ENCODE measurements around the gene JPT1.
A peak's percentile ranks its signal among the peaks of the same experiment; 100 is the strongest.

The JPT1 gene

DNA sequence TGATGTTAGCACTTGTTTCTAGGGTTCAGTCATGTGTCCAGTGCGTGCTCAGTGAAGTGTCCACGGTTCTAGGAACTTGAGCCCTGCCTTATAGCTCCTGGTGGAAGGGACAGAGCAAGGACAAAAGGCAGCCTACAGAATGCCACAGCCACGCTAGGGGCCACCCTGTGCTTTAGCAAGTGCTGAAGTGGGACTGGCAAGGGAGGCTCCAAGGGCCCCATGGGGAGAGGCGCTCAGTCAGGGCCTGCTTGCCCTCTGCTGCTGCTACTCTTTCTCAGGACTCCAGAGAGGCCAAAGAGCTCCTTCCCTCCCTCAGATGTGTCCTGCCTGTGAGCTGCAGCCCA, 29.5 kb downstream of the JPT1 start:
- TF ChIP-seq EGR1 (IDR thresholded peaks at IDR 0.05) (no peak), TAF1 (IDR thresholded peaks at IDR 0.05; ENCODE audit: low read depth) (no peak), CEBPB (IDR thresholded peaks at IDR 0.05) (no peak), REST (IDR thresholded peaks at IDR 0.05; ENCODE audit: low read depth) (no peak), ZBTB7A (IDR thresholded peaks at IDR 0.05; ENCODE audit: low read depth) (no peak; the same call in 1 of the 2 replicates), EP300 (IDR thresholded peaks at IDR 0.05; ENCODE audit: borderline replicate concordance) (no peak), TCF12 (IDR thresholded peaks at IDR 0.05; ENCODE audit: low read depth) (no peak), TEAD4 (IDR thresholded peaks at IDR 0.05) (no peak), NFIC (IDR thresholded peaks at IDR 0.05) (no peak), CREB1 (IDR thresholded peaks at IDR 0.05; ENCODE audit: low read depth) (no peak), RAD21 (IDR thresholded peaks at IDR 0.05; ENCODE audit: low read depth) (no peak), FOXM1 (IDR thresholded peaks at IDR 0.05; ENCODE audit: borderline replicate concordance, low read depth) (no peak), YY1 (IDR thresholded peaks at IDR 0.05; ENCODE audit: low read depth) (no peak)
- TF ChIP-seq, protein P1, sequence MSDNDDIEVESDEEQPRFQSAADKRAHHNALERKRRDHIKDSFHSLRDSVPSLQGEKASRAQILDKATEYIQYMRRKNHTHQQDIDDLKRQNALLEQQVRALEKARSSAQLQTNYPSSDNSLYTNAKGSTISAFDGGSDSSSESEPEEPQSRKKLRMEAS (IDR thresholded peaks at IDR 0.05) = no peak
- TF ChIP-seq, protein P2, sequence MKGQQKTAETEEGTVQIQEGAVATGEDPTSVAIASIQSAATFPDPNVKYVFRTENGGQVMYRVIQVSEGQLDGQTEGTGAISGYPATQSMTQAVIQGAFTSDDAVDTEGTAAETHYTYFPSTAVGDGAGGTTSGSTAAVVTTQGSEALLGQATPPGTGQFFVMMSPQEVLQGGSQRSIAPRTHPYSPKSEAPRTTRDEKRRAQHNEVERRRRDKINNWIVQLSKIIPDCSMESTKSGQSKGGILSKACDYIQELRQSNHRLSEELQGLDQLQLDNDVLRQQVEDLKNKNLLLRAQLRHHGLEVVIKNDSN (IDR thresholded peaks at IDR 0.05) = no peak; the same call in 1 of the 2 replicates

DNA sequence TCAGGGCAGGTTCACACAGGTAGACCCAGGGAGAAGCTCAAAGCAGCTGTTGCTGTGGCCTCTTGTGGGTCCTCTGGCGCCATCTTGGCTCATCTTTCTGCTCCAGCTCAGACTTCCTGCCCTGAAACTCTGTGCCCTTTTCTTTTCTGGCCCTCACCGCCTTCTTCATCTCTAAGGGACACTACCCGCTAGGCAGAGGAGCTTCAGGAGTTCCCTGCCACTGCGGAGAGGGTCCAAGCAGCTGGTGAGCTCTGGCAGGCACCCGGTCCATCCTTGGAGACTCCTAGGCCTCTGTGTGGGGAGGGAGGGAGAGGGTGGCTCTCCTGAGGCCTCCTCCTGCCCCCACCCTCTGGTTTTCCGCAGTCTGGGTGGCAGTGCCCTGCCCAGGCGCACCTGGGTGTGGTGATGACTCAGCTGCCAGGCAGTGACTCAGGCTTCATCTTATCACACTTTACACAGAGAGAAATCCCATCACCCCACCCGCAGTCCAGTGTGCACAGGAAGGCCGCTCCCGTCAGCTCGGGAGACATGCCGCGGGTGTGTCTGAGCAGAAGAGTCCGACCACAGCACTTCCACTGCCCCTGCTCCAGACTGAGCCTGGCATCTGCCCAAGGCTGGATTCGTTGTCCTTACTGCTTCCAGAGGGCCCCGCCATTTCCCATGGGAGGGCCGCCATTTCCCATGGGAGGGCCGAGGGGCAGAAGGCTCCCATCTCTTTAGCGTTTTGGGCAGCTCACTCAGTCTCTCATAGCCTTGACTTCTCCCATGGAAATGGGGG, 30.1 kb downstream of the JPT1 start:
- TF ChIP-seq YY1 (IDR thresholded peaks at IDR 0.05; ENCODE audit: low read depth) (peak; percentile 52; the same call in 1 of the 2 replicates), NFIC (IDR thresholded peaks at IDR 0.05) (peak; percentile 12; the same call in 1 of the 2 replicates), FOXM1 (IDR thresholded peaks at IDR 0.05; ENCODE audit: borderline replicate concordance, low read depth) (no peak), CREB1 (IDR thresholded peaks at IDR 0.05; ENCODE audit: low read depth) (no peak), TCF12 (IDR thresholded peaks at IDR 0.05; ENCODE audit: low read depth) (peak; percentile 83), CEBPB (IDR thresholded peaks at IDR 0.05) (no peak), RAD21 (IDR thresholded peaks at IDR 0.05; ENCODE audit: low read depth) (0 out of 2 replicates have a peak, but pooled peaks have one; percentile 15), REST (IDR thresholded peaks at IDR 0.05; ENCODE audit: low read depth) (no peak), TAF1 (IDR thresholded peaks at IDR 0.05; ENCODE audit: low read depth) (no peak), TEAD4 (IDR thresholded peaks at IDR 0.05) (peak; percentile 24; the same call in 1 of the 2 replicates), EGR1 (IDR thresholded peaks at IDR 0.05) (no peak), EP300 (IDR thresholded peaks at IDR 0.05; ENCODE audit: borderline replicate concordance) (peak; percentile 60; the same call in 1 of the 2 replicates), ZBTB7A (IDR thresholded peaks at IDR 0.05; ENCODE audit: low read depth) (no peak)
- TF ChIP-seq, protein P1 (IDR thresholded peaks at IDR 0.05) = peak; percentile 35; the same call in 1 of the 2 replicates
- TF ChIP-seq, protein P2 (IDR thresholded peaks at IDR 0.05) = no peak

GRCh38 chr17:75118307-75118706, 36.0 kb downstream of the JPT1 start:
- no peak for TF ChIP-seq CEBPB (IDR thresholded peaks at IDR 0.05)
- TF ChIP-seq ZBTB7A (IDR thresholded peaks at IDR 0.05; ENCODE audit: low read depth) = no peak
- TF ChIP-seq, protein P2 (IDR thresholded peaks at IDR 0.05) = no peak
- TF ChIP-seq TEAD4 (IDR thresholded peaks at IDR 0.05) = no peak
- no peak for TF ChIP-seq NFIC (IDR thresholded peaks at IDR 0.05)
- TF ChIP-seq EGR1 (IDR thresholded peaks at IDR 0.05) = no peak
- no peak for TF ChIP-seq CREB1 (IDR thresholded peaks at IDR 0.05; ENCODE audit: low read depth)
- TF ChIP-seq YY1 (IDR thresholded peaks at IDR 0.05; ENCODE audit: low read depth) = no peak
- no peak for TF ChIP-seq FOXM1 (IDR thresholded peaks at IDR 0.05; ENCODE audit: borderline replicate concordance, low read depth)

DNA sequence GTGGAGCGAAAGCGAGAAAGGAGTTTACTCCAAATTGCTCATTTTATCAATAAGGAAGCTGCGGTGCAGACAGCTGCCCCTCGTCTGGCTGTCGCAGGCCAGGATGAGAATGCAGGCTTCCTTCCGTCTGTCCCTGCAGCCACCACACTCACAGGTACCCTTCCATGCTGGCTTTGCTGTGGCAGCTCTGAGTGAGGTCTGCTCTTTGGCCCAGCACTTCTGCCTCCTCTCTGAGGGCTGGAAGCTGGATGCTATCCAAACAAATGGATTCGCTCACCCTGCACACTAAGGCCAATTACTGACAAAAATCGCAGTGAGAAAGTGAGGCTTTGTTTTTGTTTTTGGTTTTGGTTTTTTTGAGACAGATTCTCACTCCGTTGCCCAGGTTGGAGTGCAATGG, 37.6 kb downstream of the JPT1 start:
- TF ChIP-seq REST (IDR thresholded peaks at IDR 0.05; ENCODE audit: low read depth) (no peak), YY1 (IDR thresholded peaks at IDR 0.05; ENCODE audit: low read depth) (no peak), EGR1 (IDR thresholded peaks at IDR 0.05) (no peak), EP300 (IDR thresholded peaks at IDR 0.05; ENCODE audit: borderline replicate concordance) (no peak), FOXM1 (IDR thresholded peaks at IDR 0.05; ENCODE audit: borderline replicate concordance, low read depth) (no peak), TCF12 (IDR thresholded peaks at IDR 0.05; ENCODE audit: low read depth) (no peak), ZBTB7A (IDR thresholded peaks at IDR 0.05; ENCODE audit: low read depth) (no peak), TEAD4 (IDR thresholded peaks at IDR 0.05) (no peak), TAF1 (IDR thresholded peaks at IDR 0.05; ENCODE audit: low read depth) (no peak), RAD21 (IDR thresholded peaks at IDR 0.05; ENCODE audit: low read depth) (no peak), CREB1 (IDR thresholded peaks at IDR 0.05; ENCODE audit: low read depth) (no peak), CEBPB (IDR thresholded peaks at IDR 0.05) (no peak), NFIC (IDR thresholded peaks at IDR 0.05) (no peak)
- TF ChIP-seq, protein P2 (IDR thresholded peaks at IDR 0.05) = no peak
- TF ChIP-seq, protein P1 (IDR thresholded peaks at IDR 0.05) = no peak

Measured in Ishikawa (cell line).